ENCODE measurements around the gene GADD45A.

- TF ChIP-seq EZH2 (IDR thresholded peaks at IDR 0.05) (no peak), POLR2AphosphoS5 (IDR thresholded peaks at IDR 0.05; ENCODE audit: borderline replicate concordance, low read depth, low read length) (no peak), FOXP2 (optimal IDR thresholded peaks at IDR 0.05; ENCODE audit: control extremely low read depth, extremely low read length, insufficient read depth) (no peak)
Measured at GRCh38 chr1:67676946-67677345, 8.1 kb upstream of the GADD45A start.

Data from SK-N-MC (cell line).